ENCODE results near the gene ANKRD6. TPM values are rescaled to one million over a fixed set of nuclear protein-coding genes. Genes with fewer than 3 reads are reported as not detected.

The ANKRD6 gene
- total RNA-seq, 1 donor from 2014 or later, result 13.5 TPM

DNA sequence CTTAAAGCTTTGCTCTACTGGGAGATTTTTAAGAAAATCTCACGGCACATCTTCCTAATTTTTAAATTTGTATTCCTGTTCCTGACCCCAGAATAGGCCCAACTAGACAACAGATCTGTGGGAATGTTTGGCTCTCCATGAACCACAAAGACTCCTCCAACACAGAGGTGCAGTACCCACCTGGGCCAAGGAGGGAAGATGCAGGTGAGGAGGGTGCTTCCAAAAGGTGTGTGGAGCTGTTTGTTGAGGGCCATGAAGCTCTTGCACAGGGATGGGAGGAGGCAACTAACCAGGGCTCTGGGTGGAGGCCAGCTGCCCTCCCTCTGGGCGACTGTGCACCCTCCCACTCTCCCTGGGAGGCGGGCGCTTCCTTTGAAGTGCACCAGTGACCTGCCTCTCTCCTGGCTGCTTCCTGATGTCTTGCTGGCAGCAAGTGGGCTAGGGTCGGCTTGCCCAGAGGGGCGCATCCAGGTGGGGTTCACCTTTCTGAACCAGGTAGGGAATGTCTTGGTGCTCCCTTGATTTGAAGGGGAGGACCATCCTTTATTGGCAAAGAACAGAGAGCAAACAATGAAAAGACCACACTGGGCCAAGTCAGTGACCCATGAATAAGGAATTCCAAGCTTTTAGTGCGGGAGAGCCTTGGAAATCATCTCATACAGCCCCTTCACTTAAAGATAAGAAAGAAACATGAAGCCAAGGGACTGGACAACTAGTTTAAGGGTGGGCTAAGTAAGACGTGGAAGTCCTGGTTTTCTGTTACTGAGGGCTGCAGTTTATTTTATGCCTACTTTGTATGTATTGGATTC lies 76.0 kb downstream of the ANKRD6 start:
- Mint-ChIP-seq H3K4me1 (ENCODE audit: low read depth, unreplicated experiment) (peaks cover 10% of the 10 kb centered on the region), H3K27me3 (ENCODE audit: low read depth, unreplicated experiment) (no peaks in the 10 kb centered on the region)
- no peaks in the 10 kb centered on the region for H3K79me2 ChIP-seq (ENCODE audit: insufficient read depth, low read length)

DNA sequence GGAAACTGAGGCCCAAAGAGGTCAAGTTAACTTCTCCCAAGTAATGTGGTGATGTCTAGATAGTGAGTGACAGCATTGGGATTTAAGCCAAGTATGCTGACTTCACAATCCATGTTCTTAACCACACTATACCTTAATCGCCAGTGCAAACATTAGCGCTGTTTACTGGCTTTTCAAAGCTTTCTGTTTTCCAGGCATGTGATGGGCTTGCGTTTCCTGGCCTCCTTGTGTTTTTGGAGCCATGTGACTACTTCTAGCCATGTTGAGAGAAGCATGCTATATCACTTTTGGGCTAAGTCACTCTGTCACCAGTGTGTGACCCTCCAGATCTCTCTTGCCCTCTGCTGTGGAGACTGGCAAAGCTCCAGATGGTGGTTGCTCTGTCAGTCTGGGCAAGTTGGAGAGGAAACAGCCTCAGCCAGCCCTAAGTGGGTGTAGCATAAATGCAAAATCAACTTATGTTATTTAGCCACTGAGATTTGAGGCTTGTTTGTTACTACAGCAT lies 76.9 kb downstream of the ANKRD6 start:
- Histone ChIP-seq H3K27me3 (ENCODE audit: insufficient read depth, low read length) (no peaks in the 10 kb centered on the region), H4K20me1 (ENCODE audit: insufficient read depth, low read length) (no peaks in the 10 kb centered on the region), H3K4me1 (ENCODE audit: insufficient read depth, low read length) (no peaks in the 10 kb centered on the region), H3K27ac (ENCODE audit: low read depth, low read length) (no peak overlapping the region), H2AFZ (ENCODE audit: low read depth, low read length) (no peak overlapping the region), H3K4me3 (ENCODE audit: insufficient read depth, low read depth, low read length) (no peak overlapping the region), H3K36me3 (ENCODE audit: insufficient read depth, low read length) (no peaks in the 10 kb centered on the region), H3K9ac (ENCODE audit: low read length) (no peak overlapping the region), H3K79me2 (ENCODE audit: insufficient read depth, low read length) (no peaks in the 10 kb centered on the region), H3K9me3 (ENCODE audit: insufficient read depth, low read depth, low read length) (no peaks in the 10 kb centered on the region), H3K4me2 (ENCODE audit: low read length) (no peak overlapping the region)
- H3K27me3 Mint-ChIP-seq (ENCODE audit: low read depth, unreplicated experiment), result no peaks in the 10 kb centered on the region
- H3K4me3 Mint-ChIP-seq (ENCODE audit: unreplicated experiment), result no peak overlapping the region
- no peak overlapping the region for H3K27ac Mint-ChIP-seq (ENCODE audit: unreplicated experiment)
- DNase-seq (ENCODE audit: low read depth) (no peak), FAIRE-seq (no peak)
- H3K4me1 Mint-ChIP-seq (ENCODE audit: low read depth, unreplicated experiment), result peaks cover 10% of the 10 kb centered on the region
- H3K9me3 Mint-ChIP-seq (ENCODE audit: unreplicated experiment), result no peaks in the 10 kb centered on the region
- no peaks in the 10 kb centered on the region for H3K36me3 Mint-ChIP-seq (ENCODE audit: low read depth, unreplicated experiment)
- TF ChIP-seq, protein P1, sequence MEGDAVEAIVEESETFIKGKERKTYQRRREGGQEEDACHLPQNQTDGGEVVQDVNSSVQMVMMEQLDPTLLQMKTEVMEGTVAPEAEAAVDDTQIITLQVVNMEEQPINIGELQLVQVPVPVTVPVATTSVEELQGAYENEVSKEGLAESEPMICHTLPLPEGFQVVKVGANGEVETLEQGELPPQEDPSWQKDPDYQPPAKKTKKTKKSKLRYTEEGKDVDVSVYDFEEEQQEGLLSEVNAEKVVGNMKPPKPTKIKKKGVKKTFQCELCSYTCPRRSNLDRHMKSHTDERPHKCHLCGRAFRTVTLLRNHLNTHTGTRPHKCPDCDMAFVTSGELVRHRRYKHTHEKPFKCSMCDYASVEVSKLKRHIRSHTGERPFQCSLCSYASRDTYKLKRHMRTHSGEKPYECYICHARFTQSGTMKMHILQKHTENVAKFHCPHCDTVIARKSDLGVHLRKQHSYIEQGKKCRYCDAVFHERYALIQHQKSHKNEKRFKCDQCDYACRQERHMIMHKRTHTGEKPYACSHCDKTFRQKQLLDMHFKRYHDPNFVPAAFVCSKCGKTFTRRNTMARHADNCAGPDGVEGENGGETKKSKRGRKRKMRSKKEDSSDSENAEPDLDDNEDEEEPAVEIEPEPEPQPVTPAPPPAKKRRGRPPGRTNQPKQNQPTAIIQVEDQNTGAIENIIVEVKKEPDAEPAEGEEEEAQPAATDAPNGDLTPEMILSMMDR (IDR thresholded peaks at IDR 0.05; ENCODE audit: insufficient read depth, low read depth, low read length), result no peak
- TF ChIP-seq EZH2 (IDR thresholded peaks at IDR 0.05; ENCODE audit: insufficient read depth, low read length), result no peak

More for the DNA sequence above, 76.0 kb downstream of the ANKRD6 start:
- Histone ChIP-seq H3K4me1 (ENCODE audit: insufficient read depth, low read length) (no peaks in the 10 kb centered on the region), H3K36me3 (ENCODE audit: insufficient read depth, low read length) (no peaks in the 10 kb centered on the region), H2AFZ (ENCODE audit: low read depth, low read length) (no peak overlapping the region), H3K9me3 (ENCODE audit: insufficient read depth, low read depth, low read length) (no peaks in the 10 kb centered on the region), H3K4me2 (ENCODE audit: low read length) (no peak overlapping the region), H3K27ac (ENCODE audit: low read depth, low read length) (no peak overlapping the region), H3K4me3 (ENCODE audit: insufficient read depth, low read depth, low read length) (no peak overlapping the region), H3K9ac (ENCODE audit: low read length) (no peak overlapping the region), H3K27me3 (ENCODE audit: insufficient read depth, low read length) (no peaks in the 10 kb centered on the region), H4K20me1 (ENCODE audit: insufficient read depth, low read length) (no peaks in the 10 kb centered on the region)
- H3K9me3 Mint-ChIP-seq (ENCODE audit: unreplicated experiment), result no peaks in the 10 kb centered on the region
- DNase-seq (ENCODE audit: low read depth), result no peak
- H3K4me3 Mint-ChIP-seq (ENCODE audit: unreplicated experiment), result no peak overlapping the region
- no peaks in the 10 kb centered on the region for H3K36me3 Mint-ChIP-seq (ENCODE audit: low read depth, unreplicated experiment)
- TF ChIP-seq, protein P1 (IDR thresholded peaks at IDR 0.05; ENCODE audit: insufficient read depth, low read depth, low read length), result no peak
- no peak for TF ChIP-seq EZH2 (IDR thresholded peaks at IDR 0.05; ENCODE audit: insufficient read depth, low read length)
- no peak overlapping the region for H3K27ac Mint-ChIP-seq (ENCODE audit: unreplicated experiment)
- no peak for FAIRE-seq

DNA sequence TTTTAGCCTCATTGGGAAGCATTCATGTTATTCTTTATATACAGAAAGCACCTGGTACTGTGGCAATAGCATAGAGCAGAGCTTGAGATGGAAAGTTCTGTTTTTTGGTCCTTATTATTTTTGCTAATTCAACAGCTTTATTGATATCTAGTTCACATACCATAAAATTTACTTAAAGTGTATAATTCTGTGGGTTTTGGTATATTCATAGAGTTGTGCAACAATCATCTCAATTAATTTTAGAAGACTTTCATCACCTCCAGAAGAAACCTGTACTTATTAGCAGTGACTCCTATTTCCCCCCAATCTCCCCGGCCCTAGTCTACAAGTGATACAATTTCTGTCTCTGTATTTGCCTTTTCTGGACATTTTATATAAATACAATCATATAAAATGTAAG lies 77.4 kb downstream of the ANKRD6 start:
- H3K79me2 ChIP-seq (ENCODE audit: insufficient read depth, low read length), result no peaks in the 10 kb centered on the region
- no peaks in the 10 kb centered on the region for H3K9me3 Mint-ChIP-seq (ENCODE audit: unreplicated experiment)
- no peak overlapping the region for H3K27ac ChIP-seq (ENCODE audit: low read depth, low read length)
- TF ChIP-seq, protein P1 (IDR thresholded peaks at IDR 0.05; ENCODE audit: insufficient read depth, low read depth, low read length), result no peak
- TF ChIP-seq EZH2 (IDR thresholded peaks at IDR 0.05; ENCODE audit: insufficient read depth, low read length), result no peak
- no peak overlapping the region for H3K4me2 ChIP-seq (ENCODE audit: low read length)
- H3K36me3 ChIP-seq (ENCODE audit: insufficient read depth, low read length), result no peaks in the 10 kb centered on the region
- H3K4me1 Mint-ChIP-seq (ENCODE audit: low read depth, unreplicated experiment), result peaks cover 10% of the 10 kb centered on the region
- H3K27ac Mint-ChIP-seq (ENCODE audit: unreplicated experiment), result no peak overlapping the region
- H3K27me3 Mint-ChIP-seq (ENCODE audit: low read depth, unreplicated experiment), result no peaks in the 10 kb centered on the region
- no peaks in the 10 kb centered on the region for H3K9me3 ChIP-seq (ENCODE audit: insufficient read depth, low read depth, low read length)
- no peak overlapping the region for H3K4me3 Mint-ChIP-seq (ENCODE audit: unreplicated experiment)
- no peak for FAIRE-seq
- DNase-seq (ENCODE audit: low read depth), result no peak
- H3K4me1 ChIP-seq (ENCODE audit: insufficient read depth, low read length), result no peaks in the 10 kb centered on the region
- H2AFZ ChIP-seq (ENCODE audit: low read depth, low read length), result no peak overlapping the region
- no peaks in the 10 kb centered on the region for H4K20me1 ChIP-seq (ENCODE audit: insufficient read depth, low read length)
- H3K9ac ChIP-seq (ENCODE audit: low read length), result no peak overlapping the region
- no peaks in the 10 kb centered on the region for H3K36me3 Mint-ChIP-seq (ENCODE audit: low read depth, unreplicated experiment)
- no peaks in the 10 kb centered on the region for H3K27me3 ChIP-seq (ENCODE audit: insufficient read depth, low read length)
- no peak overlapping the region for H3K4me3 ChIP-seq (ENCODE audit: insufficient read depth, low read depth, low read length)

Data from astrocyte (in vitro differentiated cells and primary cell).